ENCODE measurements around the gene P2RX2.

GRCh38 chr12:132583411-132583710 is 35.2 kb upstream of the P2RX2 start:
- TF ChIP-seq TAF1 (IDR thresholded peaks at IDR 0.05; ENCODE audit: low read depth): no peak
- TF ChIP-seq YY1 (IDR thresholded peaks at IDR 0.05; ENCODE audit: low read depth): no peak
- TF ChIP-seq MAX (IDR thresholded peaks at IDR 0.05): no peak

Data from Ishikawa (cell line).